Measurements from ENCODE around the gene MAP1B.

DNA sequence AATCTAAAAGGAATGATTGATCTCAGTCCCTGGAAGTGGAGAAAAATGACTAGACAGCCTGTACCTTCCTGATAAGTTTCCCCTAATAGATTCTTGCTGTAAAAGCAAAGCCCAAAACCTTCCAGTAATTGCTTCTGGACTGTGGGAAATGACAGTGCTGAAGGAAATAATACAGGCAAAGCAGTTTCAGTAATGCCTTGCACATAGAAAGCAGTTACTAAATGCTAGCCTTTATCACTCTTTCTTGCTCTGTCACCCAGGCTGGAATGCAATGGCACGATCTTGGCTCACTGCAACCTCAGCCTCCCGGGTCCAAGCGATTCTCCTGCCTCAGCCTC is 50.3 kb downstream of the MAP1B start:
- TF ChIP-seq, protein P1, sequence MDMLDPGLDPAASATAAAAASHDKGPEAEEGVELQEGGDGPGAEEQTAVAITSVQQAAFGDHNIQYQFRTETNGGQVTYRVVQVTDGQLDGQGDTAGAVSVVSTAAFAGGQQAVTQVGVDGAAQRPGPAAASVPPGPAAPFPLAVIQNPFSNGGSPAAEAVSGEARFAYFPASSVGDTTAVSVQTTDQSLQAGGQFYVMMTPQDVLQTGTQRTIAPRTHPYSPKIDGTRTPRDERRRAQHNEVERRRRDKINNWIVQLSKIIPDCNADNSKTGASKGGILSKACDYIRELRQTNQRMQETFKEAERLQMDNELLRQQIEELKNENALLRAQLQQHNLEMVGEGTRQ (CRISPR knock-in tag; IDR thresholded peaks at IDR 0.05): no peak
- no peak for TF ChIP-seq TAF9B (IDR thresholded peaks at IDR 0.05; ENCODE audit: partially characterized antibody)
- TF ChIP-seq CHD2 (IDR thresholded peaks at IDR 0.05; ENCODE audit: low read depth, low read length): no peak
- no peak for TF ChIP-seq SP1 (CRISPR knock-in tag; IDR thresholded peaks at IDR 0.05)
- TF ChIP-seq, protein P2, sequence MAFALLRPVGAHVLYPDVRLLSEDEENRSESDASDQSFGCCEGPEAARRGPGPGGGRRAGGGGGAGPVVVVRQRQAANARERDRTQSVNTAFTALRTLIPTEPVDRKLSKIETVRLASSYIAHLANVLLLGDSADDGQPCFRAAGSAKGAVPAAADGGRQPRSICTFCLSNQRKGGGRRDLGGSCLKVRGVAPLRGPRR (CRISPR knock-in tag; IDR thresholded peaks at IDR 0.05): no peak
- TF ChIP-seq, protein P3, sequence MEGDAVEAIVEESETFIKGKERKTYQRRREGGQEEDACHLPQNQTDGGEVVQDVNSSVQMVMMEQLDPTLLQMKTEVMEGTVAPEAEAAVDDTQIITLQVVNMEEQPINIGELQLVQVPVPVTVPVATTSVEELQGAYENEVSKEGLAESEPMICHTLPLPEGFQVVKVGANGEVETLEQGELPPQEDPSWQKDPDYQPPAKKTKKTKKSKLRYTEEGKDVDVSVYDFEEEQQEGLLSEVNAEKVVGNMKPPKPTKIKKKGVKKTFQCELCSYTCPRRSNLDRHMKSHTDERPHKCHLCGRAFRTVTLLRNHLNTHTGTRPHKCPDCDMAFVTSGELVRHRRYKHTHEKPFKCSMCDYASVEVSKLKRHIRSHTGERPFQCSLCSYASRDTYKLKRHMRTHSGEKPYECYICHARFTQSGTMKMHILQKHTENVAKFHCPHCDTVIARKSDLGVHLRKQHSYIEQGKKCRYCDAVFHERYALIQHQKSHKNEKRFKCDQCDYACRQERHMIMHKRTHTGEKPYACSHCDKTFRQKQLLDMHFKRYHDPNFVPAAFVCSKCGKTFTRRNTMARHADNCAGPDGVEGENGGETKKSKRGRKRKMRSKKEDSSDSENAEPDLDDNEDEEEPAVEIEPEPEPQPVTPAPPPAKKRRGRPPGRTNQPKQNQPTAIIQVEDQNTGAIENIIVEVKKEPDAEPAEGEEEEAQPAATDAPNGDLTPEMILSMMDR (IDR thresholded peaks at IDR 0.05 in 2 of 3, conservative IDR thresholded peaks at IDR 0.05 in 1 of 3; ENCODE audit: insufficient read depth in 2 of 3, low read depth in 1 of 3, low read length in 3 of 3): no peak
- TF ChIP-seq KDM1A (IDR thresholded peaks at IDR 0.05): no peak
- TF ChIP-seq CHD4 (IDR thresholded peaks at IDR 0.05; ENCODE audit: insufficient read depth, insufficient replicate concordance, low read depth, low read length, poor library complexity, severe bottlenecking): no peak
- TF ChIP-seq, protein P4, sequence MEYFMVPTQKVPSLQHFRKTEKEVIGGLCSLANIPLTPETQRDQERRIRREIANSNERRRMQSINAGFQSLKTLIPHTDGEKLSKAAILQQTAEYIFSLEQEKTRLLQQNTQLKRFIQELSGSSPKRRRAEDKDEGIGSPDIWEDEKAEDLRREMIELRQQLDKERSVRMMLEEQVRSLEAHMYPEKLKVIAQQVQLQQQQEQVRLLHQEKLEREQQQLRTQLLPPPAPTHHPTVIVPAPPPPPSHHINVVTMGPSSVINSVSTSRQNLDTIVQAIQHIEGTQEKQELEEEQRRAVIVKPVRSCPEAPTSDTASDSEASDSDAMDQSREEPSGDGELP (CRISPR knock-in tag; IDR thresholded peaks at IDR 0.05; ENCODE audit: borderline replicate concordance): no peak

Measured in K562 (cell line).